Measurements from ENCODE around the gene USP10.

The USP10 gene

GRCh38 chr16:84732674-84733352 lies 33.0 kb downstream of the USP10 start:
- H3K4me3 ChIP-seq (ENCODE audit: low read length): no peak overlapping the region
- peak; percentile 69 for DNase-seq (ENCODE audit: low read depth)
- no peak for TF ChIP-seq CTCF (IDR thresholded peaks at IDR 0.05; ENCODE audit: insufficient read depth, low read depth, low read length, missing control alignments)

GRCh38 chr16:84735849-84736586 lies 36.2 kb downstream of the USP10 start:
- no peak for TF ChIP-seq CTCF (IDR thresholded peaks at IDR 0.05; ENCODE audit: insufficient read depth, low read depth, low read length, missing control alignments)
- no peak overlapping the region for H3K4me3 ChIP-seq (ENCODE audit: low read length)
- no peak for DNase-seq (ENCODE audit: low read depth)

- TF ChIP-seq CTCF (IDR thresholded peaks at IDR 0.05; ENCODE audit: insufficient read depth, low read depth, low read length, missing control alignments): no peak
- H3K4me3 ChIP-seq (ENCODE audit: low read length): no peak overlapping the region
- DNase-seq (ENCODE audit: low read depth): no peak
These were observed 37.6 kb downstream of the USP10 start for GRCh38 chr16:84737192-84738011.

DNA sequence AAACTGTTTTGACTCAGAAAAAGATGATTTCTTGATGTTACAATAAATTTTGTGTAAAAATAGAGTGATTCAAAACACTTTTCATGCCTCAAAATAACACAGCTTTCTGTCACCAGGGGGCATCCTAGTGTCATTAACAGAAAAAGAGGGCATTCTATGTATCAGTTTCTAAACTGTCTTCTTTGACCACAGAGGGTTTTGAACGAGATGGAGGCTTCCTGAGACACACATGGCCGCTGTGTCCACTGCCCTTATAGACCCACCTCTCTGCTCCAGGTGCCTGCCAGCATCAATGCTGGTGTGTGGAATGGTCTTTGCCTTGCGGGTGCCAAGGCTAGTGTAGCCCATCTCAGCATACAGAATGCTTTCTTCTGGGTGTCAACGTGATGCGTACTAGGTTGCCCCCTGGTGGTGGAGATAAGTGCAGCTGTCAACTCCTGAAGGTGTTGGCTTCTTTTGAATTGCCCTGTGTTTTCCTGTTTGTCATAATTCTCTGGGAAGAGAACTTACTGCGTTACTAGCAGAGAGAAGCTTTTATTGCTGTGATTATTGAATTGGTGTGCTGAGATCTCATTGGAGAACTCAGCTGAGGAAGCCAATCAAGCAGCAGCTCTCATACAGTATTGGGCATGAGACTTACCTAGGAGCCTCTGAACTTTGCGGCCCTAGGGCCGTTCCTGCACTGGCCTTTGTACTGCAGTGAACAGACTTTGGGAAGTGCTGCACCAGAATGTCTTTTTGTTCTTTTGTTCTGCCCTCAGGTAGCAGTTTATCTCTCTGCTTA lies 38.6 kb downstream of the USP10 start:
- TF ChIP-seq CTCF (IDR thresholded peaks at IDR 0.05; ENCODE audit: insufficient read depth, low read depth, low read length, missing control alignments): peak; percentile 93
- no peak overlapping the region for H3K4me3 ChIP-seq (ENCODE audit: low read length)

GRCh38 chr16:84739349-84740124 lies 39.7 kb downstream of the USP10 start:
- H3K4me3 ChIP-seq (ENCODE audit: low read length): no peak overlapping the region
- DNase-seq (ENCODE audit: low read depth): peak; percentile 86
- TF ChIP-seq CTCF (IDR thresholded peaks at IDR 0.05; ENCODE audit: insufficient read depth, low read depth, low read length, missing control alignments): no peak

More for the DNA sequence above, 38.6 kb downstream of the USP10 start:
- DNase-seq (ENCODE audit: low read depth): peak; percentile 86

All from epithelial cell of esophagus (primary cell).